Neural progenitor cell (in vitro differentiated cells): ENCODE results near the gene RNF175.

Source experiments
- CTCF ChIP-seq: fragments of 200-600 bp; sonication (generic); IDR thresholded peaks from 2 replicates; pipeline ENCODE4 v1.5.1; 2017; ENCODE audit warnings: antibody characterized with exemption, mild to moderate bottlenecking
- EZH2 ChIP-seq: fragments of 200-600 bp; sonication (generic); IDR thresholded peaks from 2 replicates; pipeline ENCODE4 v1.6.1; 2017; ENCODE audit warnings: antibody characterized with exemption, mild to moderate bottlenecking, moderate library complexity

- TF ChIP-seq CTCF (peak; percentile 58), EZH2 (no peak)
These were observed 31.2 kb upstream of the RNF175 start for GRCh38 chr4:153790962-153791551.
